ENCODE results near the gene MAP4. TPM values are rescaled to one million over a fixed set of nuclear protein-coding genes. Genes with fewer than 3 reads are reported as not detected.
A peak's percentile ranks its signal among the peaks of the same experiment; 100 is the strongest.

MAP4 gene
- total and polyA plus RNA-seq, 11 donors: 206 to 1,422 (median 771) TPM

DNA sequence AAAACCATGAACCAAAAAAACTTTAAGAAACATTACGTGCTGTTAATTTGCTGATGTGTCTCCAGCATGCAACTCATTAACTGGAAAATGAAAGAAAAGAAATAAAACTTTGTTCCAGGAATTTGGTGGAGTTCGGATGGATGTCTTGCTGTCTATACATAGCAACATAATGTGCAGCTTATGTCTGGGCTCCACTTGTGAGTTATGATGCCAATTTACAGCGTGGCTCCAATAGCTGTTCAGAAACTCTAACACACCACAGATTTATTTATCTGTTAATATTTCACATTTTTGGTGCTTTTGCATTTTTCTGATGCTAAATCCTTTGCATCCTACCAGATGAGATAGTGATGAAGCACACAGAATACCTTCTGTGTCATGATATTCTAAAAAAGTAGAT is 45.1 kb downstream of the MAP4 start:
- H3K27me3 ChIP-seq: no peaks in the 10 kb centered on the region
- TF ChIP-seq, protein P1, sequence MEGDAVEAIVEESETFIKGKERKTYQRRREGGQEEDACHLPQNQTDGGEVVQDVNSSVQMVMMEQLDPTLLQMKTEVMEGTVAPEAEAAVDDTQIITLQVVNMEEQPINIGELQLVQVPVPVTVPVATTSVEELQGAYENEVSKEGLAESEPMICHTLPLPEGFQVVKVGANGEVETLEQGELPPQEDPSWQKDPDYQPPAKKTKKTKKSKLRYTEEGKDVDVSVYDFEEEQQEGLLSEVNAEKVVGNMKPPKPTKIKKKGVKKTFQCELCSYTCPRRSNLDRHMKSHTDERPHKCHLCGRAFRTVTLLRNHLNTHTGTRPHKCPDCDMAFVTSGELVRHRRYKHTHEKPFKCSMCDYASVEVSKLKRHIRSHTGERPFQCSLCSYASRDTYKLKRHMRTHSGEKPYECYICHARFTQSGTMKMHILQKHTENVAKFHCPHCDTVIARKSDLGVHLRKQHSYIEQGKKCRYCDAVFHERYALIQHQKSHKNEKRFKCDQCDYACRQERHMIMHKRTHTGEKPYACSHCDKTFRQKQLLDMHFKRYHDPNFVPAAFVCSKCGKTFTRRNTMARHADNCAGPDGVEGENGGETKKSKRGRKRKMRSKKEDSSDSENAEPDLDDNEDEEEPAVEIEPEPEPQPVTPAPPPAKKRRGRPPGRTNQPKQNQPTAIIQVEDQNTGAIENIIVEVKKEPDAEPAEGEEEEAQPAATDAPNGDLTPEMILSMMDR (IDR thresholded peaks at IDR 0.05): no peak
- no peak for TF ChIP-seq POLR2A (IDR thresholded peaks at IDR 0.05)
- DNase-seq (no peak), ATAC-seq (no peak)
- intact Hi-C loops (cut with DNase I): no loop called here
- H3K27ac ChIP-seq: no peak overlapping the region
- 91 to 93% (median 91%) methylated on average over 3 of the region's 3 CpGs for WGBS, 4 donors
- H3K4me3 ChIP-seq: no peak overlapping the region
- H3K4me1 ChIP-seq: peaks cover 0 to 5% (median 0%) of the 10 kb centered on the region in 12 donors
- H3K9me3 ChIP-seq: no peaks in the 10 kb centered on the region
- peaks cover 0 to 72% (median 22%) of the 10 kb centered on the region in 9 donors for H3K36me3 ChIP-seq

DNA sequence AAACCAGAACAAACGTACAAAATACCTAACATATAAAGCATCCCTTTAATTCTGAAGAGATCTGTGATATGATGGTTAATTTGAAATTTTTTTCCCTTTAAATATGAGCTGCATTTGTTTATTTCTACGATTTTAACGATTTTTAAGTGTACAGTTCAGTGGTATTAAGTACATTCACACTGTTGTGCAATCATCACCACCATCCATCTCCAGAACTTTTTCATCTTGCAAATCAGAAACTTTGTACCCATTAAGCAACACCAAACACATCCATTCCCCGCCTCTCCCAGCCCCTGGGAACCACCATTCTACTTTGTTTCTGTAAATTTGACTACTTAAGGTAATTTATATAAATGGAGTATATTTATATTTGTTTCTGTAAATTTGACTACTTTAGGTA is 51.5 kb downstream of the MAP4 start:
- no peak for DNase-seq
- whole genome bisulfite sequencing, 4 donors: 95 to 98% (median 96%) methylated on average over 4 of the region's 4 CpGs
- TF ChIP-seq POLR2A (IDR thresholded peaks at IDR 0.05): no peak
- TF ChIP-seq, protein P1 (IDR thresholded peaks at IDR 0.05): no peak
- H3K36me3 ChIP-seq: peaks cover 0 to 24% (median 0%) of the 10 kb centered on the region in 9 donors
- H3K9me3 ChIP-seq: no peaks in the 10 kb centered on the region
- H3K4me1 ChIP-seq: peaks cover 6 to 35% (median 25%) of the 10 kb centered on the region in 12 donors
- H3K27ac ChIP-seq: no peak overlapping the region
- no peaks in the 10 kb centered on the region for H3K27me3 ChIP-seq
- intact Hi-C loops (cut with DNase I): loop anchor here in 1 of 10 donors (10.0 kb wide), 1 partner anchor 50 kb away; no protein-coding TSS in a partner anchor
- no peak overlapping the region for H3K4me3 ChIP-seq
- ATAC-seq: no peak

DNA sequence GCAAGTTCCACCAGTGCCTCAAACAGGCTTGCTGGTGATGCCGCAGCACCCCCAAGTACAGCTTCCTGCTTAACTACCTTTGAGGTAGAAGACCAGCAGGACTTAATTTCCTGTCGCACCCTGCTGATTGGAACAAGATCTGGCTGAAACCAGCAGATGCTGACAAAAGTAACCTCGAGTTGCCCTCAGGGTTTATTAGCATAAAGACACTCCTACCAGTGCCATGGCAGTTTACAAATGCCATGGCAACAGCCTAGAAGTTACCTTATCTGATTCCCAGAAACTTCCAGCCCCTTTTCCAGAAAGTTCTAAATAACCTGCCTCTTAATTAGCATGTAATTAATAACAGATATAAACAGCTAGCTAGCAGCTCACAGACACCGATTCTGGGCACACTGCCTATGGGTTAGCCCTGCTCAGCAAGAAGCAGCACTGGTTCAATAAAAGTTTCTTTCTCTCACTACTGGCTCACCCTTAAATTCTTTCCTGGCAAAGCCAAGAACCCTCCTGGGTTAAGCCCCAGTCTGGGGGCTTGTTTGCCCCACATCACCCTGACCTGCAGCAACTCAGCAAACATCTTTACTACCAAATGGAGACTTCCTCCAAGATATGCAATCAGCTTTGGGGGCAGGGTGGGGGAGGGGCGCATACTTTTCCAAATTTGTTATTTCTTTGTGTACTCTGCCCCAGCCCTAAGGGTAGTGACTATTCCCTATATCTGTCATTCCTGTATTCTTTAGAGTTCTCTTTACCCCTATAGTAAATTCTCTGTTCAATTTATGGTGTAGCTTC is 54.2 kb downstream of the MAP4 start:
- Histone ChIP-seq H3K4me1 (peaks cover 6 to 49% (median 26%) of the 10 kb centered on the region in 12 donors), H3K9me3 (no peaks in the 10 kb centered on the region), H3K27me3 (no peaks in the 10 kb centered on the region), H3K27ac (no peak overlapping the region), H3K36me3 (peaks cover 0 to 12% (median 0%) of the 10 kb centered on the region in 9 donors), H3K4me3 (no peak overlapping the region)
- TF ChIP-seq, protein P1 (IDR thresholded peaks at IDR 0.05): no peak
- TF ChIP-seq POLR2A (IDR thresholded peaks at IDR 0.05): no peak
- WGBS, 4 donors: 71 to 78% (median 75%) methylated on average over 5 of the region's 5 CpGs
- ATAC-seq (no peak), DNase-seq (no peak)
- intact Hi-C loops (cut with DNase I): loop anchor here in 1 of 10 donors (10.0 kb wide), 1 partner anchor 47 kb away; no protein-coding TSS in a partner anchor

DNA sequence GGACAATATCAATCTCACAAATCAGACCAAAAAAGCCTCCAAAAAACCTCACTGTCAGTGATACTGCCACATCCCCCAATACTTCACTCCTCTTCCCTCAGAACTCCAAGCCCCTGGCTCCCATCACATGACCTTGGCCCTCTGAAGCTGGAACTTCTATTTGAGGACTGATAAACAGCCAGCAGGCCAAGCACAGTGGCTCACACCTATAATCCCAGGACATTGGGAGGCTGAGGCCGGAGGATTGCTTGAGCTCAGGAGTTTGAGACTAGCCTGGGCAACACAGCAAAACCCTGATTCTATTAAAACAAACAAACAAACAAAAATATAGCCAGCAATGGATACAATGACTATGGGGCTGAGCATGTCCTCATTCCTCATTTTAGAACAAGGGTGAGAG is 55.2 kb downstream of the MAP4 start:
- Histone ChIP-seq H3K36me3 (peaks cover 0 to 8% (median 0%) of the 10 kb centered on the region in 9 donors), H3K27me3 (no peaks in the 10 kb centered on the region), H3K9me3 (no peaks in the 10 kb centered on the region), H3K27ac (no peak overlapping the region), H3K4me1 (peaks cover 6 to 59% (median 33%) of the 10 kb centered on the region in 12 donors), H3K4me3 (no peak overlapping the region)
- ATAC-seq (peak in 3 of 4 donors; percentile 33 to 44 (median 33)), DNase-seq (no peak)
- 78 to 93% (median 90%) methylated on average over 1 of the region's 1 CpG for WGBS, 4 donors
- TF ChIP-seq, protein P1 (IDR thresholded peaks at IDR 0.05): no peak
- no peak for TF ChIP-seq POLR2A (IDR thresholded peaks at IDR 0.05)
- intact Hi-C loops (cut with DNase I): loop anchor here in 1 of 10 donors (10.0 kb wide), 1 partner anchor 46 kb away; no protein-coding TSS in a partner anchor

Data from heart left ventricle (tissue), 16 donors.